Common myeloid progenitor, CD34-positive (primary cell): ENCODE results near the gene SLC48A1.

Experiments
- CTCF ChIA-PET: fragments of 350-600 bp; sonication (Branson Sonifier 250); formaldehyde crosslinking; loops from one replicate; lab custom pipeline; 2021; ENCODE audit warnings: antibody characterized with exemption; lab: Charles Lee
- POLR2A ChIA-PET: fragments of 350-600 bp; sonication (Branson Sonifier 250); formaldehyde crosslinking; loops from one replicate; lab custom pipeline; 2021; ENCODE audit warnings: antibody characterized with exemption; lab: Charles Lee
- DNase-seq, 3 donors: peaks; one replicate each; pipeline versions ENCODE4 v3.0.0 to v3.0.0-alpha.2; 2013
- H3K27ac ChIP-seq, 2 experiments: 1 replicate in 1 of 2; 2 replicates in 1 of 2; pipeline ENCODE4 v1.7.0; 2013; ENCODE audit warnings: inconsistent platforms in 2 of 2, low read length in 2 of 2, mild to moderate bottlenecking in 2 of 2, low read depth in 1 of 2, moderate library complexity in 1 of 2; ENCODE audit not compliant: severe bottlenecking in 2 of 2, insufficient read depth in 1 of 2, poor library complexity in 1 of 2
- H3K27me3 ChIP-seq, 5 experiments: replicated peaks in 2 of 5; 1 replicate in 3 of 5; 2 replicates in 2 of 5; pipeline versions ENCODE4 v1.6.1 to v1.7.0; 2013; ENCODE audit warnings: low read length in 4 of 5, mild to moderate bottlenecking in 2 of 5, moderate library complexity in 2 of 5, inconsistent platforms in 1 of 5; ENCODE audit not compliant: insufficient read depth in 5 of 5, control insufficient read depth in 4 of 5
- H3K36me3 ChIP-seq, 4 experiments: 1 replicate in 2 of 4; 2 replicates in 2 of 4; pipeline versions ENCODE4 v1.6.1 to v1.7.0; 2013; ENCODE audit warnings: low read length in 3 of 4, control low read depth in 1 of 4, mild to moderate bottlenecking in 1 of 4; ENCODE audit not compliant: control insufficient read depth in 4 of 4, insufficient read depth in 4 of 4
- H3K4me1 ChIP-seq, 4 experiments: 1 replicate in 3 of 4; 2 replicates in 1 of 4; pipeline versions ENCODE4 v1.6.1 to v1.7.1; 2013; ENCODE audit warnings: low read length in 3 of 4, mild to moderate bottlenecking in 3 of 4, control low read depth in 1 of 4, inconsistent platforms in 1 of 4, moderate library complexity in 1 of 4; ENCODE audit not compliant: control insufficient read depth in 4 of 4, insufficient read depth in 4 of 4; ENCODE audit errors: control extremely low read depth in 1 of 4
- H3K4me3 ChIP-seq, 7 experiments: 1 replicate in 4 of 7; 2 replicates in 3 of 7; pipeline versions ENCODE4 v1.5.1 to v1.7.0; 2013; ENCODE audit warnings: mild to moderate bottlenecking in 7 of 7, low read length in 6 of 7, moderate library complexity in 6 of 7, inconsistent platforms in 2 of 7, low read depth in 2 of 7, control low read depth in 1 of 7; ENCODE audit not compliant: insufficient read depth in 4 of 7, control insufficient read depth in 1 of 7; ENCODE audit errors: extremely low read depth in 1 of 7
- H3K9me3 ChIP-seq, 5 experiments: 1 replicate in 4 of 5; 2 replicates in 1 of 5; pipeline versions ENCODE4 v1.6.1 to v1.7.1; 2013; ENCODE audit warnings: low read length in 4 of 5, mild to moderate bottlenecking in 2 of 5, inconsistent platforms in 1 of 5, low read depth in 1 of 5, moderate library complexity in 1 of 5; ENCODE audit not compliant: control insufficient read depth in 4 of 5, insufficient read depth in 2 of 5; ENCODE audit errors: control extremely low read depth in 1 of 5
- WGBS: methylation state at CpG from one replicate; pipeline ENCODE4 v1.1.5; 2013; ENCODE audit not compliant: insufficient coverage; 5-methylcytosine and 5-hydroxymethylcytosine counted together

The SLC48A1 gene

DNA sequence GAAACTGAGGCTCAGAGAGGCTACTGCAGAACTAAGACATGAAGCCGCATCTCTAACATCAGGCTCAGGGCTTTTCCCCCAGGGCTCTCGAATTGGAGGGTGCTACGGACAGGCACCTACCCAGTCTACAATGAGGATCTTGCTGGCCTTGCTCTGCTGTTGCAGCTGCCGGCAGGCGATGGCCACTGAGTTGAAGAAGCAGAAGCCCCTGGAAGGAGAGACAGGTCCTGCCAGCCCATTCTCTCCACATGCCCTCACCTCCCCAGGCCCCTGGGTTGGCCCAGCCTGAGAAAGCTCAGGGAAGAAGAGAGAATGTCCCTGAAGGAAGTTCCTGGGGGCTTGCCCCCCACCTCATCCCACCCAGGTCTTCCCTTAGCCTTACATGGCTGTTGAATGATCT is 16.1 kb downstream of the SLC48A1 start:
- CTCF ChIA-PET = interaction anchor here (1.1 to 49.5 kb wide), 7 partner anchors 9 to 72 kb away, joined by 3 to 1391 read pairs (median 42); partner anchors contain the start of genes ENDOU, RAPGEF3 and RPAP3
- Histone ChIP-seq H3K4me3 (no peak overlapping the region), H3K36me3 (peaks cover 20 to 99% (median 91%) of the 10 kb centered on the region in 4 experiments), H3K4me1 (no peaks in the 10 kb centered on the region), H3K27me3 (no peaks in the 10 kb centered on the region), H3K9me3 (no peaks in the 10 kb centered on the region), H3K27ac (no peak overlapping the region)
- POLR2A ChIA-PET = interaction anchor here (1.2 kb wide), 1 partner anchor 13 kb away, joined by 3 read pairs; no protein-coding TSS in a partner anchor
- WGBS = 89% methylated on average over 3 of the region's 5 CpGs
- no peak for DNase-seq

DNA sequence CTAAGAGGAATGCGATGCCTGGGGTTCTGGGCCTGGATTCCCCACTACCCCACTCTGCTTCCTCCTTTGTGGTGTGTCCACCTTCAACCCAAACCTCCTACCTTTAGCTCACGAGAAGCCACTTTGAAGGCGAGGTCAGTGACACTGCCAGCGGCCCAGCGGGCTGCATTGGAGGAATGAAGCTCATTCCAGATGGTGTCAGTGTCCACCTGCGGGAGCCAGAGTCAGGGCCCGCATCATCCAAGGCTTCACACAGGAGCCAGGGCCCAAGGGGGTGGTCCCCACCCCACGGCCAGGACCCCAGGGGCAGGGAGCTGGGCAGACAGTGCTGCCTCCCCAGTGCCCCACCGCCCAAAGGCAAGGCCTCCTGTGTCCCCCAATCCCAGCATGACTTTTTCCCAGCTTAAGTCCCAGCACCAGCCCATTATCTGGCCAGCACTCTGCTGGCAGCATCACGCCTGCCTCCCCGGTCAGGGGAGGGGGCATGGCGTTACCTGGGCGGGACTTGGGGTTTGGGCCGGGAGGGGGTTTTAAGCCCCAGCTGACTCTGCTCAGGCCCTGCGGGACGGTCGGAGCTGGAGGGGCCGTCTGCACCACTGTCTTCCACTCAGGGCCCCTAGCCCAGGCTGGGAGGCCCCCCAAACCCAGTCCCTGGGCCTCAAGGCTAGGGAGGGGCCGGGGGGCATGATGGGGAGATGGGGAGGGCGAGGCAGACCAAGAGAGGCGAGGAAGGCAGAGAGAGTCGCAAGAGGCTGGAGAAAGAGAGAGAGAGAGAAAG is 16.9 kb downstream of the SLC48A1 start:
- POLR2A ChIA-PET = no interaction called here
- Histone ChIP-seq H3K27me3 (no peaks in the 10 kb centered on the region), H3K4me1 (no peaks in the 10 kb centered on the region), H3K27ac (no peak overlapping the region), H3K36me3 (peaks cover 21 to 99% (median 92%) of the 10 kb centered on the region in 4 experiments), H3K4me3 (no peak overlapping the region), H3K9me3 (no peaks in the 10 kb centered on the region)
- CTCF ChIA-PET = interaction anchor here (0.7 to 49.5 kb wide), 8 partner anchors 9 to 73 kb away, joined by 3 to 1391 read pairs (median 26); partner anchors contain the start of genes ENDOU, RAPGEF3 and RPAP3
- 98% methylated on average over 12 of the region's 22 CpGs for WGBS
- no peak for DNase-seq

DNA sequence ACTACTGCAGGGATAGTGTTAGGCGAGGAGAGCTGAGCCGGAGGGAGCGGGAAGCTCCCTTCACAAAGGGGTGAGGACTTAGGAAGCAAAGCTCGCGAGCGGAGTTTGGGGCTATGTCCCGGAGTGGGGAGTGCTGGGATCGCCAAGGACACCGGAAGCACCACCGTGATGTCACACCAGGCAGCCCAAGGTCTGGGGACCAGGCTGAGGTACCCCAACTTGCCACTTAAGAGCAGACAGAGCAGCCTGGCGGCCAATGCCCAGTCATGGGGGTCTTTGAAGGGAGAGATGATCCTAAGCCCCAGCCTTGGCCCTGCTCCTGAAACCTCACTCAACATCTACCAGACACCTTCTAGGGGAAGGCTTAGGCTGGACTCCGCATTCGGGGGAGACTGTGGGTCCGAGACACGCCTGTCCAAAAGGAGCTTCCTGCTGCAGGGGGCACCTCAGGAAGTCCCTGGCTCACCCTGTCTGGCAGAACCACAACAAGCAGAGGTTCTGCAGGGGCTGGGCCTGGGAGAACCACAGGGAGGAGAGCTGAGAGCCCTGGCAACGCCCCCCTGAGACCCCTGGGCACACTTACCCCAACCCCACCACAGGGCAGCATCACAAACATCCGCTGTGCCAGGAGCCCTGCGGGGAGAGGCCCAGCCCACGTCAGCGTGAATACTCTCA is 17.8 kb downstream of the SLC48A1 start:
- Histone ChIP-seq H3K27me3 (no peaks in the 10 kb centered on the region), H3K4me1 (no peaks in the 10 kb centered on the region), H3K4me3 (no peak overlapping the region), H3K27ac (no peak overlapping the region), H3K36me3 (peaks cover 18 to 99% (median 90%) of the 10 kb centered on the region in 4 experiments), H3K9me3 (no peaks in the 10 kb centered on the region)
- ChIA-PET CTCF (interaction anchor here (0.9 to 49.5 kb wide), 7 partner anchors 11 to 74 kb away, joined by 4 to 1391 read pairs (median 42); partner anchors contain the start of genes ENDOU, RAPGEF3 and RPAP3), POLR2A (no interaction called here)
- 90% methylated on average over 13 of the region's 20 CpGs for WGBS
- DNase-seq = no peak

DNA sequence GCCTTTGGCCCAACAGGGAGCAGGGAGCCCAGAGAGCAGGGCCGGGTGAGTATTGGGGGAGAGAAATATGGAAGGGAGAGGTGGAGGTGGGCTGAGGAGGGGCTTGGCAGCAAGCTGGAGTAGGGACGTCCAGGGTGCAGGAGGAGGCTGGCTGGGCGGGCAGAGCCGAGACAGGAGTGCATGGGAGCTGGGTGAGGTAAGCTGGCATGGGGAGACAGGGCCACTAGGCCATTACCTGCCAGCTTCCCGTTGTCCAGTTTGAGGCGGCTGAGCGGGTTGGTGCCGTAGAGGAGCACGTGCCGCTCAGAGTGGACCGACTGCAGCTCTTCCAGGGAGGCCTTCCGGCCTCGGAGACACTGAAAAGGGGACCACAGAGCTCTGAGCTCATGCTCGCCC is 18.3 kb downstream of the SLC48A1 start:
- no peaks in the 10 kb centered on the region for H3K4me1 ChIP-seq
- H3K9me3 ChIP-seq = no peaks in the 10 kb centered on the region
- ChIA-PET POLR2A (interaction anchor here (0.7 kb wide), 1 partner anchor 22 kb away, joined by 3 read pairs; no protein-coding TSS in a partner anchor), CTCF (interaction anchor here (1.3 to 49.5 kb wide), 7 partner anchors 10 to 74 kb away, joined by 4 to 1391 read pairs (median 42); partner anchors contain the start of genes ENDOU, RAPGEF3 and RPAP3)
- DNase-seq = no peak
- H3K27ac ChIP-seq = no peak overlapping the region
- no peak overlapping the region for H3K4me3 ChIP-seq
- H3K27me3 ChIP-seq = no peaks in the 10 kb centered on the region
- H3K36me3 ChIP-seq = peaks cover 16 to 98% (median 89%) of the 10 kb centered on the region in 4 experiments
- 95% methylated on average over 13 of the region's 14 CpGs for WGBS

DNA sequence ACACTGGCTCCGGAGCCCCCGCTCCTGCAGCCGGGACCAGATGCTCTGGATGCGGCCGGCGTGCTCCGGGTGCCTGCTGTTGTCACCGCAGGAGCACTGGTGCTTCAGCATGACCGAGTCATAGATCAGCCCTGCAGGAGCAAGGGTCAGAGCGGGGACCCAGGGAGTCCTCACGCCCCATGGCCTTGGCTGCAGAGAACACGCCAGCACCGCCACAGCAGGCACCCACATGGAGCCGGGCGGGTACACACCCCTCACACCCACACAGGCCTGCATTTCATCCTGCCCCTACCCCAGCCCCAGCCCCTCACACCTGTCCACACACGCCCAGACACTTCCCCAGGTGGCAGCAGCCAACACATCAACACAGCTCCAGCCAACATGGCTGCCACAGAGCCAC is 18.8 kb downstream of the SLC48A1 start:
- ChIA-PET CTCF (interaction anchor here (1.0 to 49.5 kb wide), 10 partner anchors 10 to 80 kb away, joined by 3 to 1391 read pairs (median 5); partner anchors contain the start of gene RAPGEF3), POLR2A (interaction anchor here (0.7 kb wide), 1 partner anchor 21 kb away, joined by 3 read pairs; no protein-coding TSS in a partner anchor)
- no peaks in the 10 kb centered on the region for H3K27me3 ChIP-seq
- DNase-seq = no peak
- H3K36me3 ChIP-seq = peaks cover 14 to 98% (median 87%) of the 10 kb centered on the region in 4 experiments
- no peaks in the 10 kb centered on the region for H3K9me3 ChIP-seq
- H3K27ac ChIP-seq = no peak overlapping the region
- WGBS = 100% methylated on average over 8 of the region's 16 CpGs
- H3K4me1 ChIP-seq = no peaks in the 10 kb centered on the region
- no peak overlapping the region for H3K4me3 ChIP-seq

DNA sequence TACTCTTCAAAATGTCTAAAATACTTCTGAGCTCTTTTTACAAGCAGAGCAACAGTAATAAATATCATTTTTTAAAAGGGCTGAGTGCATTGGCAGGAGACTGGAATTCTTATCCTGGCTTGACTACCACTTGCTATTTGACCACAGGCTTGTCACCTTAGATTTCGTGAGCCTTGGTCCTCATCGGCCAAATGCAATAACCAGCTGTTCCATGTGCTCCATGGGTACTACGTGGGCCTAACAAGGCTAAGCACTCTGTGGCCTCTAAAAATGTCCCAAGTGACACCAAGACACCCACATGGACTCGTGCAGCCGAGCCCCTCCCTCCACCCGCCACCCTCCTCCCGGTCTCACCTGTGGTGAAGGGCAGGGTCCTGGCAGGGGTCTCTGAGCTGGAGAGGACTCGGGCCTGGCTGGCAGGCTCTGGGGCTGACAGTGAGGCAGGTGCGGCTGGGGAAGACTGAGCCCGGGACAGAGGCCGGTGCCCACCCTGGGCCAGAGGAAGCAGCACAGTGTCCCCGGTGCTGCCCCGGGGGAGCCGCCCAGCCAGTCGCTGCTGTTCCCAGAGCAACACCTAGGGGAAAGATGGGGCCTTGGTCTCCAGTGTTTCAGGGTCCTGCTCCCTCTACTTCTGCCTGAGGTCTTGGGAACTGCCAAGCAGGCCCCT is 20.1 kb downstream of the SLC48A1 start:
- H3K36me3 ChIP-seq = peaks cover 13 to 96% (median 79%) of the 10 kb centered on the region in 4 experiments
- POLR2A ChIA-PET = interaction anchor here (0.5 kb wide), 1 partner anchor 61 kb away, joined by 5 read pairs; no protein-coding TSS in a partner anchor
- 100% methylated on average over 6 of the region's 15 CpGs for WGBS

More for the DNA sequence above, 20.1 kb downstream of the SLC48A1 start:
- CTCF ChIA-PET = interaction anchor here (0.6 to 49.5 kb wide), 11 partner anchors 8 to 79 kb away, joined by 3 to 1391 read pairs (median 3); partner anchors contain the start of gene RAPGEF3
- H3K27me3 ChIP-seq = no peaks in the 10 kb centered on the region
- H3K27ac ChIP-seq = no peak overlapping the region
- peaks cover 0 to 7% (median 2%) of the 10 kb centered on the region in 4 experiments for H3K4me1 ChIP-seq
- H3K9me3 ChIP-seq = no peaks in the 10 kb centered on the region
- DNase-seq = no peak
- H3K4me3 ChIP-seq = no peak overlapping the region
